Gastroesophageal sphincter (tissue), 3 donors: ENCODE measurements around the gene NCOA4.

ENCODE experiments used
- CTCF ChIP-seq, 4 experiments: fragments of 200-600 bp in 2 of 4; fragments of 450-650 bp in 2 of 4; sonication (generic) in 1 of 4; IDR thresholded peaks; one replicate each; pipeline ENCODE4 v1.5.1; 2017 to 2019; ENCODE audit warnings: antibody characterized with exemption in 4 of 4, mild to moderate bottlenecking in 2 of 4, moderate library complexity in 2 of 4
- EP300 ChIP-seq: sonication (generic); formaldehyde crosslinking; IDR thresholded peaks from one replicate; pipeline ENCODE4 v1.6.1; 2017; ENCODE audit warnings: antibody characterized with exemption, mild to moderate bottlenecking
- POLR2A ChIP-seq, 2 donors: fragments of 450-650 bp; IDR thresholded peaks; one replicate each; pipeline ENCODE4 v1.6.1; 2017; ENCODE audit warnings: antibody characterized with exemption in 2 of 2, mild to moderate bottlenecking in 2 of 2, moderate library complexity in 1 of 2
- POLR2AphosphoS5 ChIP-seq: sonication (generic); formaldehyde crosslinking; IDR thresholded peaks from one replicate; pipeline ENCODE4 v1.6.1; 2017; ENCODE audit warnings: antibody characterized with exemption

- no peak for TF ChIP-seq CTCF (IDR thresholded peaks at IDR 0.05)
- no peak for TF ChIP-seq POLR2A (IDR thresholded peaks at IDR 0.05)
- no peak for TF ChIP-seq POLR2AphosphoS5
- TF ChIP-seq EP300: no peak
These were observed 17.7 kb upstream of the NCOA4 start for GRCh38 chr10:46048152-46048551.
